Activated naive CD4-positive, alpha-beta T cell treated with anti-CD3 and anti-CD28 coated beads for 36 hours (primary cell): ENCODE results near the gene SENP1. TPM values are rescaled to one million over a fixed set of nuclear protein-coding genes. Genes with fewer than 3 reads are reported as not detected.

Source experiments
- CTCF ChIA-PET: fragments of 350-600 bp; sonication (Branson Sonifier 250); formaldehyde crosslinking; loops from one replicate; lab custom pipeline; 2021; ENCODE audit warnings: antibody characterized with exemption; lab: Charles Lee
- DNase-seq: peaks from one replicate; pipeline ENCODE4 v3.0.0-alpha.2; 2020
- H3K27ac Mint-ChIP-seq: one replicate; pipeline ENCODE4 v1.8.0; 2021; ENCODE audit warnings: mild to moderate bottlenecking, mixed read lengths
- H3K27me3 Mint-ChIP-seq: one replicate; pipeline ENCODE4 v1.8.0; 2021; ENCODE audit warnings: low read depth, mixed read lengths
- H3K36me3 Mint-ChIP-seq: one replicate; pipeline ENCODE4 v1.8.0; 2021; ENCODE audit warnings: low read depth, mixed read lengths
- H3K4me1 Mint-ChIP-seq: one replicate; pipeline ENCODE4 v1.8.0; 2021; ENCODE audit warnings: low read depth, mixed read lengths
- H3K4me3 Mint-ChIP-seq: one replicate; pipeline ENCODE4 v1.8.0; 2021; ENCODE audit warnings: mild to moderate bottlenecking, moderate library complexity, mixed read lengths
- H3K9me3 Mint-ChIP-seq: one replicate; pipeline ENCODE4 v1.8.0; 2021; ENCODE audit warnings: mixed read lengths
- intact Hi-C: fragments of 100-400 bp; cut with micrococcal nuclease; formaldehyde crosslinking; loops from one replicate; pipeline ENCODE4 v1.15.1; 2023
- total RNA-seq, 2 experiments: library from RNA; stranded (reverse); gene quantifications; one replicate each; pipeline ENCODE4 v1.2.3, GENCODE V29; 2021

The SENP1 gene
- total RNA-seq, 2 experiments from 2014 or later = 41.4 to 47.8 TPM

DNA sequence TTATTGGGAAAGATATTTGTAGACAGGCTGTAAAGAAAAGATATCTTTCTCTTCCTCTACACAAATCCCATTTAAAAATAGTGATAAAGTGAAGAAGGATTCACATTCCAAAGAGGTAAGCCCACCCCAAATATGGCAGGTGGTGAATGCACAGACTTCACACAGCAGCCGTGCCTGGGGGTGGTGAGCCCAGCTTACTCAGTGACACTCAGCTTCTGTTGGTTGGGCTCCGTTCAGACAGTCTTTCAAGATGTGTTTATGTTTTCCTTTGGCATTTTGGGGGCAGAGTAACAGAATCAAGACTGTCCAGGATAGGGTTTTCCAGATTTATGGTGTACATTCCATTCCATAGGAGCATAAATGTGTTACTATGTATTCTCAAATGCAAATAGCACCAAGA, 97.5 kb downstream of the SENP1 start:
- Mint-ChIP-seq H3K27ac (no peak overlapping the region), H3K4me3 (no peak overlapping the region), H3K9me3 (no peaks in the 10 kb centered on the region), H3K4me1 (peaks cover 11% of the 10 kb centered on the region), H3K36me3 (no peaks in the 10 kb centered on the region), H3K27me3 (peaks cover 58% of the 10 kb centered on the region)
- intact Hi-C loops = no loop called here
- CTCF ChIA-PET = no interaction called here
- no peak for DNase-seq

DNA sequence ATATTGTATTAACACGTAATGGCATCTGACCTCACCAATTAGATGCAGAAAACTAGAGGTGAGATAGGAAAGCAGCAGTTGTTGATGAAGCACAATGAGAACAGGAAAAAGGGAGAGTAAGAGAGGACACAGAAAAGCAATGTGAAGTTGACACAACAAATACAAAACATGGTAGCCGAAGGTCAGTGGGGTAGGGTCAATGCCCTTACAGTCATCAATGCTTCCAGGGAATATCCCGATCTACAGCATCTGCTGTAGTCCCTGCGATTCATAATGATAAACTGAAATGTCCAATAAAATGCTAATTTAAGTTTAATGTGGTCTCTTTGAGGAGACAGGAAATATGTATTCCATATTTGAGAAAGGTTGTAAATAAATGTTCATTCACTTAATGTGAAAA, 98.7 kb downstream of the SENP1 start:
- Mint-ChIP-seq H3K9me3 (no peaks in the 10 kb centered on the region), H3K4me3 (no peak overlapping the region), H3K27me3 (peaks cover 69% of the 10 kb centered on the region), H3K27ac (no peak overlapping the region), H3K4me1 (peaks cover 21% of the 10 kb centered on the region), H3K36me3 (no peaks in the 10 kb centered on the region)
- CTCF ChIA-PET = interaction anchor here (1.2 kb wide), 1 partner anchor 17 kb away, joined by 3 read pairs; no protein-coding TSS in a partner anchor
- intact Hi-C loops = no loop called here
- DNase-seq = no peak

DNA sequence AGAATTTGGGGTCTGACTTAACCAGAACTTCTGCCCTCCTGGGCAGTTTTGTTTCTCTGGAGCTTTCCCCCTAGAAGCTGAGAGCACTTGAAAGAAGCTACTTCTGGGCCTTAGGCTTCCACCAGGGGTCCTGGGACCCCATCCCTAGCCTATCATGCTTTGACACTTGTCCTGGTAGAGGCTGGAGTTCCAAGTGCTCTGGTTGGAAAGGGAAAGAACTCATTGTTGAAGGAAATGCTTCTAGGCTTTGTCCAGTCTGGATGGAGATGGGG, 100.2 kb downstream of the SENP1 start:
- no peak overlapping the region for H3K27ac Mint-ChIP-seq
- CTCF ChIA-PET = interaction anchor here (1.2 kb wide), 1 partner anchor 265 kb away, joined by 3 read pairs; no protein-coding TSS in a partner anchor
- no peaks in the 10 kb centered on the region for H3K36me3 Mint-ChIP-seq
- intact Hi-C loops = no loop called here
- H3K4me3 Mint-ChIP-seq = no peak overlapping the region
- no peaks in the 10 kb centered on the region for H3K9me3 Mint-ChIP-seq
- peaks cover 82% of the 10 kb centered on the region for H3K27me3 Mint-ChIP-seq
- H3K4me1 Mint-ChIP-seq = peaks cover 29% of the 10 kb centered on the region
- no peak for DNase-seq

DNA sequence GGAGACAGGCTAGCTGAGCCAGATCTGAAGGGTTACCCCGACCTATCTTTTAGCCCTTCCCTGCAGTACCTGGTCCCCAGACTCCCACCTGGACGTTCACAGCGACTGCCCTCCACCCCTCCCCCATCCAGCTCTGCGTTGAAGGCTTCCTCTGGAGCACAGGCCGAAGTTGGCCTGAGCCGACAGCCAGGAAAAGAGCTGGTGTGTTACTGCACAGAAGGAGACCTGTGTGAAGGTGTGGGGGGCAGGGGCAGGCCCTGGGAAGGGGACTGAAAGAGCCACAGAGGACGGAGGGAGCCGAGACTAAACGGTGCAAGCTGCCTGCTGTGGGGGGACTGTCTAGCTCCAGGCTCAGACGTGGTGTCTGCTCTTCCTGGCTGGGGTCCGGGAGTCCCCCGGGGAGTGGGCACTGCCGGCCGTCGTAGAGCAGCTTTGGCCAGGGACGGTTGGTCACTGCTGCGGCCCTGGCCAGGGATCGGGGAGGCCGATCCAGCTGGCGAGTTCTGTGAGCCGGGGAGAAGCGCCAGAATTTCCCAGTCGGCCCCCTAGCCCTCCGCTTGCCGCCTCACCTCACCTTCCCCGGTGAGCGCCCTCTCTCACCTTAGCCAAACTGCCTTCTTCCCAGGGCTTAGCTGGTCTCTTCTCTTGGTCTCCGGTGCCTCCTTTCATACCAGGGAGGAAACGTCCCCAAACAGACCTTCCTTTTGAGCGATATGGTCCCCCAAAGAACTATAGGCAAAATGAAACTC, 100.7 kb downstream of the SENP1 start:
- Mint-ChIP-seq H3K27ac (no peak overlapping the region), H3K9me3 (no peaks in the 10 kb centered on the region), H3K4me1 (peaks cover 29% of the 10 kb centered on the region), H3K27me3 (peaks cover 87% of the 10 kb centered on the region), H3K36me3 (no peaks in the 10 kb centered on the region), H3K4me3 (no peak overlapping the region)
- DNase-seq = no peak
- CTCF ChIA-PET = interaction anchor here (0.6 to 1.5 kb wide), 3 partner anchors 56 to 264 kb away, joined by 3 read pairs; no protein-coding TSS in a partner anchor
- intact Hi-C loops = no loop called here

DNA sequence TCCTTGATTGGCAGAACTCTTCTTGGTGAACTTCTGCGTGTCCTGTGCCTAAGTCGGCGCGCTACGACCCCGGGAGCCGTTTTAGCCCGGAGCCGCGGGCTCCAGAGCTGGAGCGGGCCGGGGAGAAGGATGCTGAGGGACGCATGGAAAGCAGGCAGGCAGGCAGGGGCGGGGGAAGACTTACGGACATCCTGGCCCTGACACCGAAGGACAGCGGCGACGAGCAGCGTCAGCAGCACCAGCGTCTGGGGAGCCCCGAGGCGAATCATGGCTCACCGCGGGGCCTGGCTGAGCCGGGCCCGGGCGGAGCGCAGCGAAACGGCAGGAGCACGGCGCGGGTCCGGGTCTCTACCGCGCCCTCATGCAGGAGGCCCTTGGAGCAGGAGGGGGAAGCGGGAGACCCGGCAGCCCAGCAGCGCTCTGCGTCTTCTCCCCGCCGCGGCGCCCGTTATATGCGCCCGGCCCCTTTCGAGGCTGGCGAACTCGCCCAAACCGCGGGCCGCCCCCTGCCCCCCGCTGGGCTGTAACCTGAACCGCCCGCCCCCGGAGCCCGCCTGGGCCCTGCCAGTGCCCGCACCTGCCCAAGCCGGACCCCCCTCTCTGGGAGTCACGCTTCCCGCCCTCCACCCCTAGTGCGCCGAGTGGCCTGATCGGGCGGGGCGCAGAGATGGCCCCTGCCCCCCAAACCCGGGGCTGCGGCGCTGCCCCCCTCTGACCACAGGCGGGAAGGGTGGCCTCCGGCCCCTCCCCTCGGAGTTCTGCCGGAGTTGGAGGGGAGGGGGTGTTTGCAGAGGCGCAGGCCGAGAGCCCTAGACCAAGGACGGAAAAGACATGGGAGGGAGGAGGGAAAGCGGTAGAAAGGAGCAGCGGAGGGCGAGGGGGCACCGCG, 101.6 kb downstream of the SENP1 start, which contains the start of gene COL2A1:
Gene COL2A1 (minus strand): TSS at position 424 of the 889 bp plus-strand sequence. CDS start 155 bp downstream, at position 269.
- no peak within 1 kb of the TSS for H3K27ac Mint-ChIP-seq
- intact Hi-C loops = loop anchor here (5.0 kb wide), 1 partner anchor 183 kb away; no protein-coding TSS in a partner anchor
- peaks cover 29% of the 10 kb centered on the region for H3K4me1 Mint-ChIP-seq
- no peaks in the 10 kb centered on the region for H3K36me3 Mint-ChIP-seq
- CTCF ChIA-PET = interaction anchor here (1.2 to 1.5 kb wide), 2 partner anchors 55 to 263 kb away, joined by 3 read pairs; no protein-coding TSS in a partner anchor
- peaks cover 89% of the 10 kb centered on the region for H3K27me3 Mint-ChIP-seq
- H3K4me3 Mint-ChIP-seq = peak within 1 kb of the TSS; percentile 58
- no peaks in the 10 kb centered on the region for H3K9me3 Mint-ChIP-seq
- peak; percentile 46 for DNase-seq

DNA sequence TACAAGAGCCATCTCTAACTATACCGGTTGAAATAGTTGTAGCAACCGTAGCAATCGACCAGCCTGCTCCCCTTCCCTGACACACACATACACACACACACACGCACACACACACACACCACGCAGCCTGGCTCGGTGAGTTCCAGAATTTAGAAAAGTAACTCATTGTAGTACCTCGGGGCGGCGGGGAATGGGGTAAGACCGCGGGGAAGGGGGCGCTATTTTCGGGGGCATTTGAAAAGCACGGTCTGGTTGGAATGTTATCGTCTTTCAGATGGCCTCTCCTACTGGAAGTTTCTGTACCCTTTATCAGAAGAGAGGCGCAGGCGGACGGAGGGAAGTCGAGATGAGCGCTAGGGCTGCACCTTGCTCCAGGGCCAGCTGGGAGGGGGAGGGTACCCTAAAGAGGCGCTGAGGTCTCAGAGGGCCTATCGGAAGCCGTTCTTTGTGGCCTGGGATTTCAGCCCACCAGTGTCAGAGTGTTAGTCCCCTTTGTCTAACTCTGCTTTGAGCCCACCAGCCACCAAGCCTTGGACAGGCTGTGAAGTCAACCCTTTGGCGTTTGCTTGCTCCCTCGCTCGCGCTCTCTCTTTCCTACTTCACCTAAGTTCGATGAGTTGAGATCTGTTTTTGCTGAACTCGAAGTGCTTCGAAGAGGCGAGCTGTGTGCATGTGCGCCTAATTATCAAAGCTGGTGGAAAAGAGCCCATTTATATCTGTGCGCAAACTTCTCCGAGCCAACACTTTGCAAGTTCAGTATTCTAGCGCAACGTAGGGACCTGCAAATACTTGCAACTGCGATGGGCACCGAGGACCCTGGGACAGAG, 102.4 kb downstream of the SENP1 start:
- Mint-ChIP-seq H3K36me3 (no peaks in the 10 kb centered on the region), H3K9me3 (no peaks in the 10 kb centered on the region), H3K27me3 (peaks cover 88% of the 10 kb centered on the region), H3K4me1 (peaks cover 29% of the 10 kb centered on the region), H3K4me3 (peak overlapping the region; percentile 58), H3K27ac (no peak overlapping the region)
- peak; percentile 28 for DNase-seq
- CTCF ChIA-PET = interaction anchor here (1.5 kb wide), 1 partner anchor 54 kb away, joined by 3 read pairs; no protein-coding TSS in a partner anchor
- intact Hi-C loops = loop anchor here (5.0 kb wide), 1 partner anchor 184 kb away; no protein-coding TSS in a partner anchor

DNA sequence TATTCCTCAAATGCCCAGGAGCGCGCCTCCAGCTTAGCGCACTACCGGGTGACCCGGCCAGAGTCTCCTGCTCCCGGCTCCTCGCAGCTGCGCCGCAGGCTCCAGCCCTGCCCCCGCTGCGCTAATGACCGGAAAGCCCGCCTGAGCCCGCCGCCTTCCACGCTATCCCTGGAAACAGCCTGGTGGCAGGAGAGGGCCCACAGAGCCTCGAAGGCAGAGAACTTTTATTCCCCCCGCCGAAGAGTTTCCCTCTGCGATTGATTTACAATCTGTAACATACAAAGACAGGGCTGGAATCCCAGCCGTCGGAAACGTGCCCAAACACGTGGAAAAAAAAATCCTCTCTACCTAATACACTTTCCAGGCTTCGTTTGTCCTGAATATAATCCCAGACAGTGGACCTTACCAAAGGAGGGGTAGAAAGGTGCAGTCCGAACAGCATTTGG, 103.1 kb downstream of the SENP1 start:
- Mint-ChIP-seq H3K36me3 (no peaks in the 10 kb centered on the region), H3K4me1 (peaks cover 29% of the 10 kb centered on the region), H3K27ac (no peak overlapping the region), H3K9me3 (no peaks in the 10 kb centered on the region), H3K27me3 (peaks cover 84% of the 10 kb centered on the region), H3K4me3 (peak overlapping the region; percentile 64)
- CTCF ChIA-PET = interaction anchor here (1.0 kb wide), 1 partner anchor 157 kb away, joined by 3 read pairs; no protein-coding TSS in a partner anchor
- DNase-seq = no peak
- intact Hi-C loops = loop anchor here (5.0 kb wide), 1 partner anchor 185 kb away; no protein-coding TSS in a partner anchor

DNA sequence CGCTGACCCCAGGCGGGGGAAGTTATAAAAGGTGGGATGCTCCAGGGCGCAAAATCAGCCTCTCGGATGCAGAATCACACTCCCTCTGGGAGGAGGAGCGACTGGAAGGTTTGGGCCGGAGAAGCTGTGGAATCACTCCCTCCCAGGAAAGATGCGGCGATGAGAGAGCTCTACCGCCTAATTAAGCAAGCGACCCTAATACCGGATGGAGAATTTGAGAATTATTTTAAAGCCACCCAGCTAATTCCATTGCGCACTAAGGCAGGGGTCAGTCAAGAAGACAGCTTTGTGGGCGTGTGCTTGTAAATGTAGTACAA, 103.5 kb downstream of the SENP1 start:
- intact Hi-C loops = loop anchor here (5.0 kb wide), 1 partner anchor 185 kb away; no protein-coding TSS in a partner anchor
- Mint-ChIP-seq H3K27ac (no peak overlapping the region), H3K36me3 (no peaks in the 10 kb centered on the region), H3K4me1 (peaks cover 29% of the 10 kb centered on the region), H3K27me3 (peaks cover 81% of the 10 kb centered on the region), H3K9me3 (no peaks in the 10 kb centered on the region), H3K4me3 (peak overlapping the region; percentile 64)
- no peak for DNase-seq
- CTCF ChIA-PET = interaction anchor here (1.0 kb wide), 1 partner anchor 158 kb away, joined by 3 read pairs; no protein-coding TSS in a partner anchor

DNA sequence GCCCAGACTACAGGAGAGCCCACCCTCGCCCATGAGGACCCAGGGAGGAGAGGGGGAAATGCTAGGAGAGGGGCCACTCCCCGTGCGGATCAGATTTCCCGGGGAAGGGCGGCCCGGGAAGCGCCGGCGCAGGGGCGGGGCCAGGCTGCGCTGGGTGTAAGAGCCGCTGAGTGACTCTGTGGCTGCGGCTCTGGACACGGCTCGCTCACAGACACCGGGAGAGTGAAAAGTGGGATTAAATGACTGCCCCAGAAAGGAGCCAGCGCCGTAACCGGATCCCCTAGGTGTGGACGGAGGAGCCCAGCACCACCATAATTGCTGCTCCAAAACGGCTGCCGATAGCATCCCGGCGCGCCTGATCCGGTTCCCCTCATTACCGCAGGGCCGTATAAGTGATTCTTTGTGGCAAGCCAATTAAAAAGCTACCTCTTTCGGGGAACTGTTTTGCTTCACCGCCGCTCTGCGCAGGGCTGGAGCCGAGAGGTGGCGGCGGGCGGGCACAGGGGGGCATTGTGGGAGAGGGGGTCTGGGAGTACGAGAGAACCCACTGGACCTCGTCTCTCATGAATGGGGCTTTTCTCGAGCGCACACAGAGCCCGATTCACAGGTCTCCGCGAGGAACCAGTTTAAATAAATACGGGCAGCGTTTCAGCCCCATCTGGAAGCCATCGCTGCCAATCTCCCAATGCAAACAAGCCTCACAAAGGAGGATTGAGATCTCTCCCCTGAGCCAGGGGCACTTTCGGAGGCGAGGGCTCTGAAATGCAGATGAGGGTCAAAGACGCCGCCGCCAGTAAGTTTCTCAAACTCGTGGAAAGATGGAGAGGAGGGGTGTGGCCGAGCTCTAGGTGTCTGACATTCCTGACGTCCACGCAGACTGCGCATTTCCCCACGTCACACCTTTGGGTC, 104.1 kb downstream of the SENP1 start:
- Mint-ChIP-seq H3K36me3 (no peaks in the 10 kb centered on the region), H3K4me1 (peaks cover 29% of the 10 kb centered on the region), H3K27ac (no peak overlapping the region), H3K27me3 (peaks cover 75% of the 10 kb centered on the region), H3K4me3 (peak overlapping the region; percentile 64), H3K9me3 (no peaks in the 10 kb centered on the region)
- intact Hi-C loops = loop anchor here (5.0 kb wide), 1 partner anchor 186 kb away; no protein-coding TSS in a partner anchor
- DNase-seq = no peak
- CTCF ChIA-PET = interaction anchor here (0.6 to 1.0 kb wide), 2 partner anchors 158 to 1359 kb away, joined by 3 to 6 read pairs; no protein-coding TSS in a partner anchor

DNA sequence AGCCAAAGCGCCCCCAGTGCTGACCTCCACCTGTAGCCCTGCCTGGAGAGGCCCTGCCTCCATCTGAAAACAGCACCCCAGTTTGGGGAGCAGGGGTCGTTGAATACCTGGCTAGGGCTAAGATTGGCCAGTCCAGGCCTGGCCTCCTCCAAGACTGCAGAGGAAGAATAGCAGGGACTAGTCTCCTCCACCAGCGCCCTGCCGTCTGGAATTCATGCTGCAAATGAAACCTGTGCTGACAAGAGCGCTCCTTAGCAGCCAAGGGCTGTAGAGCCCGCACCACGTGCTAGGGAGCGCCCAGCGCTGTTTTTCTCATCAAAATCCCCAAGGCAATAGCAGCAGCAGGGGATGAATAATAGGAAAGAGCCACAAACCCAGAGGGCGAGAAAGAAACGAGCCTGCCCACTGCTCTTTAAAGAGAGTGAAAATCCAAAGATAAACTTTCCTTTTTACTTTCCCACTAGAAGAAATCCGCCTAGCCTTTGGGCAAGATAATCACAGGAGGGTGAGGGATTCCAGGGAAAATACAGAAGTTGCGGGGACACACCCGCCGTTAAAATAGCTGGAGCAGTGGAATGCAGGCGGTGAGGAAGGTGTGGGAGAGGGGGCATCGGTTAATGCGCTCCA, 104.9 kb downstream of the SENP1 start:
- CTCF ChIA-PET = interaction anchor here (0.6 kb wide), 1 partner anchor 1359 kb away, joined by 6 read pairs; no protein-coding TSS in a partner anchor
- DNase-seq = peak; percentile 26
- Mint-ChIP-seq H3K4me1 (peaks cover 29% of the 10 kb centered on the region), H3K9me3 (no peaks in the 10 kb centered on the region), H3K4me3 (peak overlapping the region; percentile 64), H3K27ac (no peak overlapping the region), H3K27me3 (peaks cover 71% of the 10 kb centered on the region), H3K36me3 (no peaks in the 10 kb centered on the region)
- intact Hi-C loops = loop anchor here (5.0 kb wide), 1 partner anchor 186 kb away; no protein-coding TSS in a partner anchor
